A673 (cell line): ENCODE data around the gene NDUFS7. TPM values are rescaled to one million over a fixed set of nuclear protein-coding genes. Genes with fewer than 3 reads are reported as not detected.
A peak's percentile ranks its signal among the peaks of the same experiment; 100 is the strongest.

ENCODE experiments used
- BruUV-seq: library from RNA; stranded (reverse); fragments of 400-500 nt; replicated peaks from 2 replicates; lab custom pipeline; 2021; lab: Mats Ljungman, UMichigan
- CTCF ChIA-PET: fragments of 300-600 bp; sonication (Branson Sonifier 250); formaldehyde crosslinking; loops from one replicate; lab custom pipeline; 2022; ENCODE audit warnings: antibody characterized with exemption; lab: Charles Lee
- POLR2A ChIA-PET: fragments of 300-600 bp; sonication (Branson Sonifier 250); formaldehyde crosslinking; loops from one replicate; lab custom pipeline; 2022; ENCODE audit warnings: antibody characterized with exemption; ENCODE audit not compliant: low non-redundant PET; lab: Charles Lee
- DNase-seq: peaks from one replicate; pipeline ENCODE4 v3.0.0-alpha.2; 2015; ENCODE audit warnings: low spot score
- H3K27ac ChIP-seq: fragments of 200-600 bp; sonication (generic); 2 replicates; pipeline ENCODE4 v1.5.1; 2016; ENCODE audit warnings: mixed run types, low read depth, mild to moderate bottlenecking, mixed read lengths, antibody characterized with exemption, low read length; ENCODE audit not compliant: poor library complexity, severe bottlenecking
- H3K27me3 ChIP-seq: fragments of 200-600 bp; sonication (generic); replicated peaks from 2 replicates; pipeline ENCODE4 v1.6.1; 2017; ENCODE audit warnings: mixed run types, low read depth, mild to moderate bottlenecking, mixed read lengths, antibody characterized with exemption, low read length; ENCODE audit not compliant: insufficient read depth, poor library complexity
- H3K36me3 ChIP-seq: fragments of 200-600 bp; sonication (generic); 2 replicates; pipeline ENCODE4 v1.6.1; 2016; ENCODE audit warnings: mixed run types, mild to moderate bottlenecking, mixed read lengths, antibody characterized with exemption, low read length; ENCODE audit not compliant: insufficient read depth, poor library complexity, severe bottlenecking
- H3K4me1 ChIP-seq: fragments of 200-600 bp; sonication (generic); 2 replicates; pipeline ENCODE4 v1.6.1; 2017; ENCODE audit warnings: mixed run types, mild to moderate bottlenecking, mixed read lengths, antibody characterized with exemption, low read length; ENCODE audit not compliant: insufficient read depth, poor library complexity, severe bottlenecking
- H3K4me3 ChIP-seq: fragments of 200-600 bp; sonication (generic); 2 replicates; pipeline ENCODE4 v1.5.1; 2016; ENCODE audit warnings: low read depth, mixed run types, mild to moderate bottlenecking, mixed read lengths, low read length; ENCODE audit not compliant: poor library complexity, severe bottlenecking
- H3K9me3 ChIP-seq: fragments of 200-600 bp; sonication (generic); 2 replicates; pipeline ENCODE4 v1.6.1; 2016; ENCODE audit warnings: mixed run types, low read depth, mild to moderate bottlenecking, mixed read lengths, antibody characterized with exemption, low read length; ENCODE audit not compliant: poor library complexity, severe bottlenecking
- EZH2 ChIP-seq: fragments of 200-600 bp; sonication (generic); IDR thresholded peaks from 2 replicates; pipeline ENCODE4 v1.6.1; 2017; ENCODE audit warnings: borderline replicate concordance, low read depth, mild to moderate bottlenecking, mixed read lengths, antibody characterized with exemption, low read length; ENCODE audit not compliant: poor library complexity, severe bottlenecking
- intact Hi-C: fragments of 100-400 bp; cut with micrococcal nuclease; formaldehyde crosslinking; loops from one replicate; pipeline ENCODE4 v1.10.0; 2022; ENCODE audit not compliant: unreplicated experiment
- total RNA-seq: library from RNA; stranded (reverse); gene quantifications from 2 replicates; pipeline ENCODE4 v1.2.3, GENCODE V29; 2021
- TF ChIP-seq, protein P1 (sequence below): fragments of 300-800, 200-600 bp; sonication (generic); conservative IDR thresholded peaks from 2 replicates; pipeline ENCODE4 v1.5.1; 2017; ENCODE audit warnings: low read depth, mild to moderate bottlenecking, antibody characterized with exemption, low read length, moderate library complexity, mixed read lengths

The NDUFS7 gene
- total RNA-seq, 1 experiment from 2014 or later, result 101 TPM

DNA sequence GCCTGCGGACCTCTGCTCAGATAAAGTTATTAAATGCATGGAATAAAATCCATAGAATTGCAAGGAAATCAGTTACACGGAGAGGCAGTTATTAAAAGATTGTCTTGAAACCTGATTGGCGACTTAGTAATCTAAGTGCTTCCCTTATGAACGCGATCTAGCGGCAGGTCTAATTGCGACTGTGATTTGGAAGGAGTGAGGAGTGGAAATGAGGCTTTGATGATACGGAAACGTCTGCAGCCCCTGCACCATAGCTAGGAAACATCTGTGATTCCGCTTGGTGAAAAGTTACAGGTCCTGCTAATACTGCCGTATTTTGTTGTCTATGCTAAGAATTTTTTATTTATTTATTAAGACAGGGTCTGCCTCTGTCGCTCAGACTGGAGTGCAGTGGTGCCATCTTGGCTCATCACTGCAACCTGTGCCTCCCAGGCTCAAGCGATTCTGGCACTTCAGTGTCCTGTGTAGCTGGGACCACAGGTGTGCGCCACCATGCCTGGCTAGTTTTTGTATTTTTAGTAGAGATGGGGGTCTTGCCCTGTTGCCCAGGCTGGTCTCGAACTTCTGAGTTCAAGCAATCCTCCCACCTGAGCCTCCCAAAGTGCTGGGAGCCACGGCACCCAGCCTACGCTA, 887 bp downstream of the NDUFS7 start:
- Histone ChIP-seq H3K27me3 (no peaks in the 10 kb centered on the region), H3K4me1 (no peaks in the 10 kb centered on the region), H3K9me3 (no peaks in the 10 kb centered on the region), H3K36me3 (peaks cover 10% of the 10 kb centered on the region), H3K27ac (peak overlapping the region; percentile 89), H3K4me3 (peak overlapping the region; percentile 77)
- TF ChIP-seq EZH2, result no peak
- TF ChIP-seq, protein P1, sequence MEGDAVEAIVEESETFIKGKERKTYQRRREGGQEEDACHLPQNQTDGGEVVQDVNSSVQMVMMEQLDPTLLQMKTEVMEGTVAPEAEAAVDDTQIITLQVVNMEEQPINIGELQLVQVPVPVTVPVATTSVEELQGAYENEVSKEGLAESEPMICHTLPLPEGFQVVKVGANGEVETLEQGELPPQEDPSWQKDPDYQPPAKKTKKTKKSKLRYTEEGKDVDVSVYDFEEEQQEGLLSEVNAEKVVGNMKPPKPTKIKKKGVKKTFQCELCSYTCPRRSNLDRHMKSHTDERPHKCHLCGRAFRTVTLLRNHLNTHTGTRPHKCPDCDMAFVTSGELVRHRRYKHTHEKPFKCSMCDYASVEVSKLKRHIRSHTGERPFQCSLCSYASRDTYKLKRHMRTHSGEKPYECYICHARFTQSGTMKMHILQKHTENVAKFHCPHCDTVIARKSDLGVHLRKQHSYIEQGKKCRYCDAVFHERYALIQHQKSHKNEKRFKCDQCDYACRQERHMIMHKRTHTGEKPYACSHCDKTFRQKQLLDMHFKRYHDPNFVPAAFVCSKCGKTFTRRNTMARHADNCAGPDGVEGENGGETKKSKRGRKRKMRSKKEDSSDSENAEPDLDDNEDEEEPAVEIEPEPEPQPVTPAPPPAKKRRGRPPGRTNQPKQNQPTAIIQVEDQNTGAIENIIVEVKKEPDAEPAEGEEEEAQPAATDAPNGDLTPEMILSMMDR, result no peak
- BruUV-seq, result TSS peak; percentile 44
- intact Hi-C loops, result no loop called here
- DNase-seq, result no peak
- ChIA-PET CTCF (no interaction called here), POLR2A (no interaction called here)

DNA sequence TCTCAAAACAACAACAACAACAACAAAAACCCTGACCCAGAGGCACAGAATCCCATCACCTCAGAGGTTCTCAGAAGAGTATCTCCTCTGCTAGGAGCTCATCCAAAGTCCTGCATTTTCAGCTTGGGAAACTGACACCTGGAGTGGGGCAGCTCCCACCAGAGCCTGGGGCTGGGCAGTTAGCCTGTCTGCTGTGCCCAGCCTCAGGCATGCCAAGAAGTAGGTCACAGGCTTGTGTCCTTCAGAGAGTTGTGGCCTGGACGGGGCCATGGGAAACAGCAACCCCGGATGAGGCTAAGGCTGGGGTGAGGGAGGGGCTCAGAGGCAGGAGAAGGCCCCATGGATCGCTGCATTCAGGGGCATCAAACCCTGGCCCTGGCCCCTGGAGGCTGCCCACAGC, 2.1 kb downstream of the NDUFS7 start:
- intact Hi-C loops, result no loop called here
- BruUV-seq, result no TSS peak

DNA sequence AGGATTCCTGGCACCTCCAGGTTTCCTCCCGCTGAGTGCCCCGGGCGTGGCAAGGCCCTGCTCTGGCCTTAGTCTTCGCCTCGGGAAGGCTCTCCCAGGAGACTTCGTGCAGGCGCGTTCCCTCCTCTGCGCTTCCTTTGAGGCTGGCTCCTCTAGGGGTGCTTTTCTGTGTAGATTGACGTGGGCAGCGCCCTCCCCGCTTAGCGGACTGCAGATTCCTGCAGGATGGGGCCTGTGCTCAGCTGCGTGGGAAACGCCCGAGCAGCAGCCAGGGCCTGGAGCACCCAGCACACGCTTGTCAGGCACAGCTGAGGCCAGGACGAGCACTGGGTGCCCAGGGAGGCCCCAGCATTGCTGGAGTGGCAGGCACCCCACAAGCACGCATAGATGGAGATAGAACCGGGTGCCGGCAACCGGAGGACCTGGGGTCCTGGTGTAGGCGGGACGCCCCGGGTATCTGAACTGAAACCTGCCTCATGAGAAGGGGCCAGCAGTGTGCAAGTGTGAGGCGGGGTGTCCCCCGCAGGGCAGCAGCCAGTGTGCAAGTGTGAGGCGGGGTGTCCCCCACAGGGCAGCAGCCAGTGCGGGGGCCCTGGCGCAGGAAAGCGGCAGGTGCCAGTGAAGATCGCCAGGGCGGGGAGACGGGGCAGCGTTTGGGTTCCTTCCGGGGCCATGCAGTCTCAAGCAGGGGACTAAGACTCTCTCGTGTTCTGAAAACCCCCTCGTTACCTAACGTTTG, 3.4 kb downstream of the NDUFS7 start:
- ChIA-PET CTCF (no interaction called here), POLR2A (no interaction called here)
- H3K27me3 ChIP-seq, result no peaks in the 10 kb centered on the region
- no peak overlapping the region for H3K27ac ChIP-seq
- BruUV-seq, result no TSS peak
- TF ChIP-seq, protein P1, result no peak
- TF ChIP-seq EZH2, result no peak
- H3K9me3 ChIP-seq, result no peaks in the 10 kb centered on the region
- H3K36me3 ChIP-seq, result peaks cover 17% of the 10 kb centered on the region
- DNase-seq, result no peak
- no peaks in the 10 kb centered on the region for H3K4me1 ChIP-seq
- no peak overlapping the region for H3K4me3 ChIP-seq
- intact Hi-C loops, result no loop called here

More for the DNA sequence above, 2.1 kb downstream of the NDUFS7 start:
- Histone ChIP-seq H3K36me3 (peaks cover 12% of the 10 kb centered on the region), H3K27ac (no peak overlapping the region), H3K9me3 (no peaks in the 10 kb centered on the region), H3K27me3 (no peaks in the 10 kb centered on the region), H3K4me3 (no peak overlapping the region), H3K4me1 (no peaks in the 10 kb centered on the region)
- ChIA-PET CTCF (no interaction called here), POLR2A (no interaction called here)
- no peak for TF ChIP-seq EZH2
- TF ChIP-seq, protein P1, result no peak
- no peak for DNase-seq
